Measurements from ENCODE around the gene NGRN. TPM values are rescaled to one million over a fixed set of nuclear protein-coding genes. Genes with fewer than 3 reads are reported as not detected.
A peak's percentile ranks its signal among the peaks of the same experiment; 100 is the strongest.

Gene NGRN
- total RNA-seq, 4 donors from 2014 or later: 49.8 to 66.8 (median 58.4) TPM

DNA sequence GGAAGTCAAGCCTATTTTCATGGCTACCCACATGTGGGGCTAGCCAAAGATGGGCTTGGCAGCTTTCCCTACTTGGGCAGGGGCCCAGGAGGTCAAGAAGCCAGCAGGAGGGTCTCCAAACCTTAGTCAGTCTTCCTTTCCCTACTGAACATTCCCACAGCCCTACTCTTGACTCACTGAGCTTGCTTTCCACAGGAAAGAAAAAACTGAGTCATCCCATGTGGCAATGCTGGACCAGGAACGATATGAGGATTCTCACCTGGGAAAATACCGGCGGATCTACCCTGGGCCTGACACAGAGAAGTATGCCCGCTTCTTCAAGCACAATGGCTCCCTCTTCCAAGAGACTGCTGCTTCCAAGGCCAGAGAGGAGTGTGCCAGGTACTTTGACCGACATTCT, 3.7 kb upstream of the NGRN start:
- no peak overlapping the region for H3K4me3 ChIP-seq (ENCODE audit: low read depth, poor library complexity, severe bottlenecking)
- TF ChIP-seq, protein P1, sequence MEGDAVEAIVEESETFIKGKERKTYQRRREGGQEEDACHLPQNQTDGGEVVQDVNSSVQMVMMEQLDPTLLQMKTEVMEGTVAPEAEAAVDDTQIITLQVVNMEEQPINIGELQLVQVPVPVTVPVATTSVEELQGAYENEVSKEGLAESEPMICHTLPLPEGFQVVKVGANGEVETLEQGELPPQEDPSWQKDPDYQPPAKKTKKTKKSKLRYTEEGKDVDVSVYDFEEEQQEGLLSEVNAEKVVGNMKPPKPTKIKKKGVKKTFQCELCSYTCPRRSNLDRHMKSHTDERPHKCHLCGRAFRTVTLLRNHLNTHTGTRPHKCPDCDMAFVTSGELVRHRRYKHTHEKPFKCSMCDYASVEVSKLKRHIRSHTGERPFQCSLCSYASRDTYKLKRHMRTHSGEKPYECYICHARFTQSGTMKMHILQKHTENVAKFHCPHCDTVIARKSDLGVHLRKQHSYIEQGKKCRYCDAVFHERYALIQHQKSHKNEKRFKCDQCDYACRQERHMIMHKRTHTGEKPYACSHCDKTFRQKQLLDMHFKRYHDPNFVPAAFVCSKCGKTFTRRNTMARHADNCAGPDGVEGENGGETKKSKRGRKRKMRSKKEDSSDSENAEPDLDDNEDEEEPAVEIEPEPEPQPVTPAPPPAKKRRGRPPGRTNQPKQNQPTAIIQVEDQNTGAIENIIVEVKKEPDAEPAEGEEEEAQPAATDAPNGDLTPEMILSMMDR (IDR thresholded peaks at IDR 0.05): no peak
- no peak for TF ChIP-seq POLR2A (IDR thresholded peaks at IDR 0.05)
- 70 to 82% methylated on average over 5 of the region's 5 CpGs for WGBS, 2 donors
- no peak for DNase-seq (ENCODE audit: low spot score in 2 of 2)
- intact Hi-C loops (cut with DNase I; ENCODE audit: low total_unique reads): no loop called here

DNA sequence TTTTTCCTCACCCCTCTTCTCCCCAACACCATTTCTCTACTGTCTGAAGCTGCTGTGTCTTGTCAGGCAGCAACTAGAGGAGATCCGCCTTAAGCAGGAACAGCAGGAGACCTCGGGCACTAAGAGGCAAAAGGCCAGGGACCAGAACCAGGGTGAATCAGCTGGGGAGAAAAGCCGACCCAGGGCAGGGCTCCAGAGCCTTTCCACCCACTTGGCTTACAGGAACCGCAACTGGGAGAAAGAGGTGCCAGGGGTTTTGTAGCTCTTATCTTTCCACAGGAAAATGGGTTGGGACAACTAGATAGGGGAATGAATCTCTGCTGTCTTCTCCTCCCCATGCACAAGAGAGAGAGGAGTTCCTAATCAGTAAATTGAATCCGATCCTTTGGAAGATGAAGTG, 3.0 kb upstream of the NGRN start:
- WGBS, 2 donors: 56 to 57% methylated on average over 5 of the region's 5 CpGs

DNA sequence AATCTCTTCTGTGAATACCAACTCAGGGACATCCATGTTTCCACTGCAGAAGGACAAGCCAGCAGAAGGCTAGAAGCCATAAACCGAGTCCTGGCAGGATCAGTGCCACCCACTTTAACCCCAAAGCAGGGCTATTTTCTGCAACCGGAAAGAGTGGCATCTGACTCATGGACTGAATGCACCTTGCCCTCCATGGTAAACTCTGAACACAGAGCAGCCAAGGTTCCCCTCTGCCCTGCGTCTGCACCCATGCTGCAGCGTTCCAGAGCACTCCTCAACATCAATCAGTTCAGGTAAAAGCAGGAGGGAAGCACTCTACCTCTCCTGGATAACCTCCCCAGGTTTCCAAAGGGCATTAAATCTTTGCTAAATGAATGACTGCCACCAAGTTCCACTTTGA, 801 bp upstream of the NGRN start:
- TF ChIP-seq POLR2A (IDR thresholded peaks at IDR 0.05): no peak
- TF ChIP-seq, protein P1 (IDR thresholded peaks at IDR 0.05): no peak
- DNase-seq (ENCODE audit: low spot score in 2 of 2): no peak
- intact Hi-C loops (cut with DNase I; ENCODE audit: low total_unique reads): no loop called here
- H3K4me3 ChIP-seq (ENCODE audit: low read depth, poor library complexity, severe bottlenecking): peak overlapping the region; percentile 58
- WGBS, 2 donors: 25 to 39% methylated on average over 4 of the region's 4 CpGs

More for the DNA sequence above, 3.0 kb upstream of the NGRN start:
- no peak overlapping the region for H3K4me3 ChIP-seq (ENCODE audit: low read depth, poor library complexity, severe bottlenecking)
- intact Hi-C loops (cut with DNase I; ENCODE audit: low total_unique reads): no loop called here
- TF ChIP-seq POLR2A (IDR thresholded peaks at IDR 0.05): no peak
- TF ChIP-seq, protein P1 (IDR thresholded peaks at IDR 0.05): no peak
- no peak for DNase-seq (ENCODE audit: low spot score in 2 of 2)

DNA sequence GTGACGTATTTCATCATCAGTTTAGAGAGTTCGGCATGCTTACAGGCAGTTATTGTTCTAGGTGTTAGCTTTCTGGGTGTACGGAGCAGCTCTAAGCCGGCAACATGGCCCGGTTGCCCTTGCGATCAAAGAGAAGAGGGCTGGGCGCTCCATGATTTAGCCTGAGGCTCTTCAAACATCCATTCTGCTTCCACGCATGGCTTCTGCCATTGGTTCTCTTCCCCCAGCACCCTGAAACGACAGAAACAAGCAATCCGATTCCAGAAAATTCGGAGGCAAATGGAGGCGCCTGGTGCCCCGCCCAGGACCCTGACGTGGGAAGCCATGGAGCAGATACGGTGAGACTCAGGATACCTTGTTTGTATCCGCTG, 574 bp downstream of the NGRN start:
- H3K4me3 ChIP-seq (ENCODE audit: low read depth, poor library complexity, severe bottlenecking): peak overlapping the region; percentile 58
- intact Hi-C loops (cut with DNase I; ENCODE audit: low total_unique reads): no loop called here
- WGBS, 2 donors: 0 to 1% methylated on average over 16 of the region's 16 CpGs
- DNase-seq (ENCODE audit: low spot score in 2 of 2): no peak
- TF ChIP-seq, protein P1 (IDR thresholded peaks at IDR 0.05): no peak
- no peak for TF ChIP-seq POLR2A (IDR thresholded peaks at IDR 0.05)

DNA sequence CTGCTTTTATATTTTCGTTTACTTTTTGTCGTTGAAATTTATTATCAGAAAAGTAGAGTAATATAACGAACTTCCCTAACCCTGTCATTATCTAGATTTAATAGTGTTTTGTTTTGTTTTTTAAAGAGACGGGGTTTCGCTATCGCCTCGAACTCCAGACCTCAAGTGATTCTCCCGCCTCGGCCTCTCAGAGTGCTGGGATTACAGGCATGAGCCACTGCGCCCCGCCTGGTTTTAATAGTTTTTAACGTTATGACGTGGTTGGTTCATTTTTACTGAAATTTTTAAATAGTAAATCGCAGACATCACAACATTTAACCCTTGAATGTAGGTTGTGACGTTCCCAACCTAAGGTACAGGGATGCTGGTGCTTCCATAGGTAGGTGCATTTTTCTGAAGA, 1.0 kb downstream of the NGRN start:
- intact Hi-C loops (cut with DNase I; ENCODE audit: low total_unique reads): no loop called here
- DNase-seq (ENCODE audit: low spot score in 2 of 2): no peak
- H3K4me3 ChIP-seq (ENCODE audit: low read depth, poor library complexity, severe bottlenecking): peak overlapping the region; percentile 58
- 4 to 6% methylated on average over 15 of the region's 15 CpGs for whole genome bisulfite sequencing, 2 donors
- TF ChIP-seq POLR2A (IDR thresholded peaks at IDR 0.05): no peak
- TF ChIP-seq, protein P1 (IDR thresholded peaks at IDR 0.05): no peak

DNA sequence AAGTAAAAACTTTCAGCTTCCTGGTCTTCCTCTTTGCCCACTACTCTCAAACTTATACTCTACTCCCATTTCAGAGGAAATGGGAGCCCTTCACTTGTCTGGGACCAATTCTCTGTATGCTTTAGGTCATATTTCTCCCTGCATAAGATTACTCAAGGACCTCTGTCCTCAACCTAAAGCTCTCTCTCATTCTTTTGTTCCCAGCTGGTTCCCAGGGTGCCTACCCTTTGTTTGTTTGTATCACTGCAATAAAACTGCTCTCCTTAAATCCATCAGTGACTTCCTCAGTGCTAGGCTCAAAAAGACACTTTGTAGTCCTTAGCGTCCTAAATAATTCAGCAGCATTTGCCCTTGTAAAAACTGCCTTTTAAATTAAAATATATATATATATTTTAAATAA, 2.9 kb downstream of the NGRN start:
- no peak for DNase-seq (ENCODE audit: low spot score in 2 of 2)
- WGBS, 2 donors: 48 to 61% methylated on average over 1 of the region's 1 CpG
- H3K4me3 ChIP-seq (ENCODE audit: low read depth, poor library complexity, severe bottlenecking): no peak overlapping the region
- intact Hi-C loops (cut with DNase I; ENCODE audit: low total_unique reads): no loop called here
- TF ChIP-seq, protein P1 (IDR thresholded peaks at IDR 0.05): no peak
- no peak for TF ChIP-seq POLR2A (IDR thresholded peaks at IDR 0.05)
